HG03469 (cell line): ENCODE data around the gene RAX2.

ENCODE experiments used
- ATAC-seq: cut with Tn5 transposase; IDR thresholded peaks from one replicate; pipeline ENCODE4 v1.9.1; 2021; ENCODE audit warnings: mild to moderate bottlenecking, moderate library complexity, moderate number of reproducible peaks; ENCODE audit not compliant: unreplicated experiment

RAX2 gene

GRCh38 chr19:3803114-3803888 lies 31.3 kb upstream of the RAX2 start:
- ATAC-seq, result no peak

GRCh38 chr19:3801412-3802096 lies 29.5 kb upstream of the RAX2 start:
- no peak for ATAC-seq

GRCh38 chr19:3800996-3801395 lies 29.0 kb upstream of the RAX2 start:
- no peak for ATAC-seq

GRCh38 chr19:3798137-3798536 lies 26.1 kb upstream of the RAX2 start:
- no peak for ATAC-seq

GRCh38 chr19:3796358-3796757 lies 24.3 kb upstream of the RAX2 start:
- ATAC-seq, result no peak

GRCh38 chr19:3793799-3794198 lies 21.8 kb upstream of the RAX2 start:
- no peak for ATAC-seq

- no peak for ATAC-seq
Observed at GRCh38 chr19:3792114-3792513, 20.1 kb upstream of the RAX2 start.

- ATAC-seq, result no peak
Observed at GRCh38 chr19:3790941-3791340, 18.9 kb upstream of the RAX2 start.

- no peak for ATAC-seq
Observed at GRCh38 chr19:3790209-3790734, 18.2 kb upstream of the RAX2 start.

- no peak for ATAC-seq
Observed at GRCh38 chr19:3788996-3789778, 17.2 kb upstream of the RAX2 start.

GRCh38 chr19:3785938-3786824 lies 14.2 kb upstream of the RAX2 start, which contains the start of gene MATK:
Gene MATK, minus strand, starts transcription at chr19:3786381. Its CDS starts 1,246 bp downstream, at chr19:3785135.
- no peak for ATAC-seq

- no peak for ATAC-seq
Observed at GRCh38 chr19:3785451-3785937, 13.5 kb upstream of the RAX2 start.

GRCh38 chr19:3784607-3785450 lies 12.8 kb upstream of the RAX2 start:
- no peak for ATAC-seq

GRCh38 chr19:3783660-3784584 lies 11.9 kb upstream of the RAX2 start:
- no peak for ATAC-seq

GRCh38 chr19:3782903-3783302 lies 10.9 kb upstream of the RAX2 start:
- no peak for ATAC-seq

- no peak for ATAC-seq
Observed at GRCh38 chr19:3782330-3782729, 10.3 kb upstream of the RAX2 start.

GRCh38 chr19:3781603-3782002 lies 9.6 kb upstream of the RAX2 start:
- no peak for ATAC-seq

GRCh38 chr19:3780786-3781304 lies 8.8 kb upstream of the RAX2 start:
- no peak for ATAC-seq
